DOHH2 (cell line): Measurements from ENCODE around the gene CHST5.

ENCODE experiments used
- H3F3A ChIP-seq: fragments of 200-600 bp; sonication (generic), shearing (Covaris generic); 2 replicates; pipeline ENCODE4 v1.6.0; 2016; ENCODE audit warnings: antibody characterized with exemption, mild to moderate bottlenecking; ENCODE audit not compliant: control insufficient read depth, insufficient read depth
- H3K27ac ChIP-seq: fragments of 200-600 bp; sonication (generic); 2 replicates; pipeline ENCODE4 v1.5.1; 2014; ENCODE audit warnings: low read depth, mild to moderate bottlenecking, low read length, moderate library complexity
- H3K27me3 ChIP-seq: fragments of 200-600 bp; sonication (generic); 2 replicates; pipeline ENCODE4 v1.6.1; 2014; ENCODE audit warnings: mild to moderate bottlenecking, low read length, mixed read lengths; ENCODE audit not compliant: control insufficient read depth
- H3K36me3 ChIP-seq: fragments of 200-600 bp; sonication (generic); 2 replicates; pipeline ENCODE4 v1.6.1; 2014; ENCODE audit warnings: mild to moderate bottlenecking, low read length, moderate library complexity, mixed read lengths; ENCODE audit not compliant: control insufficient read depth
- H3K4me1 ChIP-seq: fragments of 200-600 bp; sonication (generic); 2 replicates; pipeline ENCODE4 v1.6.1; 2014; ENCODE audit warnings: mild to moderate bottlenecking, low read length, mixed read lengths; ENCODE audit not compliant: control insufficient read depth
- H3K4me2 ChIP-seq: fragments of 200-600 bp; sonication (generic); 2 replicates; pipeline ENCODE4 v1.6.0; 2014; ENCODE audit warnings: mild to moderate bottlenecking, low read length, moderate library complexity
- H3K4me3 ChIP-seq: fragments of 200-600 bp; sonication (generic); 2 replicates; pipeline ENCODE4 v1.5.1; 2014; ENCODE audit warnings: mild to moderate bottlenecking, low read length, mixed read lengths
- H3K79me2 ChIP-seq: fragments of 200-600 bp; sonication (generic); 2 replicates; pipeline ENCODE4 v1.6.1; 2014; ENCODE audit warnings: mild to moderate bottlenecking, low read length, mixed read lengths; ENCODE audit not compliant: control insufficient read depth
- H3K9me2 ChIP-seq: fragments of 200-600 bp; sonication (generic); replicated peaks from 2 replicates; pipeline ENCODE4 v1.6.1; 2014; ENCODE audit warnings: mild to moderate bottlenecking, low read length, mixed read lengths; ENCODE audit not compliant: control insufficient read depth
- H3K9me3 ChIP-seq: fragments of 200-600 bp; sonication (generic); 2 replicates; pipeline ENCODE4 v1.6.1; 2014; ENCODE audit warnings: antibody characterized with exemption, low read length, mixed read lengths; ENCODE audit not compliant: control insufficient read depth, insufficient read depth
- H4K20me1 ChIP-seq: fragments of 200-600 bp; sonication (generic); 2 replicates; pipeline ENCODE4 v1.6.0; 2014; ENCODE audit warnings: low read depth, mild to moderate bottlenecking, antibody characterized with exemption, low read length, moderate library complexity; ENCODE audit not compliant: control insufficient read depth, insufficient read depth
- EZH2phosphoT487 ChIP-seq: fragments of 200-600 bp; sonication (generic); IDR thresholded peaks from 2 replicates; pipeline ENCODE4 v1.6.1; 2017; ENCODE audit warnings: borderline replicate concordance, mild to moderate bottlenecking, antibody characterized with exemption, low read length, moderate library complexity, mixed read lengths
- TF ChIP-seq, protein P1 (sequence below): fragments of 200-600 bp; sonication (generic); IDR thresholded peaks from one replicate; pipeline ENCODE4 v1.5.1; 2014; ENCODE audit warnings: antibody characterized with exemption, mild to moderate bottlenecking, low read depth, low read length; ENCODE audit not compliant: poor library complexity, severe bottlenecking

CHST5 gene

DNA sequence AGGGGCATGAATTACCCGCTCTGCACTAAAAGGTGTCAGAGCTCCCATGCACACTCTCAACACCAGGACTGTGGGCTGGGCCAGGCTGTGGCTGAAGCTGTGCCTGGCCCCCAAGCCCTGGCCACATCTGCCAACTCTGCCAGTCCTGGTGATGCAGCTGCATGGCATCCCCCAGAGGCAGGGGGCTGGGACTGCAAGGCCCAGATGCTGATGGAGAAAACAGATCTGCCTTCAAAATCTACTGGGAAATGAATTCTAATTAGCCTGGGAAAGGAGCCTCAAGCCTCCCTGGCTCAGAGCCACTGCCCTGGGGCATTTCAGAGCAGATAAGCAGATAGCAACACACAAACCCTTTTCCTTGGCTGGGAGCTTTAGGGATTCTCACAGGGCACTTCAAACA is 44.0 kb downstream of the CHST5 start:
- Histone ChIP-seq H3F3A (0 out of 2 replicates have a peak, but pooled peaks cover 3% of the 10 kb centered on the region), H3K9me2 (no peaks in the 10 kb centered on the region), H3K36me3 (no peaks in the 10 kb centered on the region), H3K4me2 (no peak overlapping the region), H3K4me3 (no peak overlapping the region), H3K79me2 (no peaks in the 10 kb centered on the region), H4K20me1 (no peaks in the 10 kb centered on the region), H3K27ac (no peak overlapping the region), H3K9me3 (no peaks in the 10 kb centered on the region), H3K4me1 (peaks cover 3% of the 10 kb centered on the region; the same call in 1 of the 2 replicates), H3K27me3 (peaks cover 5% of the 10 kb centered on the region; the same call in 1 of the 2 replicates)
- TF ChIP-seq, protein P1, sequence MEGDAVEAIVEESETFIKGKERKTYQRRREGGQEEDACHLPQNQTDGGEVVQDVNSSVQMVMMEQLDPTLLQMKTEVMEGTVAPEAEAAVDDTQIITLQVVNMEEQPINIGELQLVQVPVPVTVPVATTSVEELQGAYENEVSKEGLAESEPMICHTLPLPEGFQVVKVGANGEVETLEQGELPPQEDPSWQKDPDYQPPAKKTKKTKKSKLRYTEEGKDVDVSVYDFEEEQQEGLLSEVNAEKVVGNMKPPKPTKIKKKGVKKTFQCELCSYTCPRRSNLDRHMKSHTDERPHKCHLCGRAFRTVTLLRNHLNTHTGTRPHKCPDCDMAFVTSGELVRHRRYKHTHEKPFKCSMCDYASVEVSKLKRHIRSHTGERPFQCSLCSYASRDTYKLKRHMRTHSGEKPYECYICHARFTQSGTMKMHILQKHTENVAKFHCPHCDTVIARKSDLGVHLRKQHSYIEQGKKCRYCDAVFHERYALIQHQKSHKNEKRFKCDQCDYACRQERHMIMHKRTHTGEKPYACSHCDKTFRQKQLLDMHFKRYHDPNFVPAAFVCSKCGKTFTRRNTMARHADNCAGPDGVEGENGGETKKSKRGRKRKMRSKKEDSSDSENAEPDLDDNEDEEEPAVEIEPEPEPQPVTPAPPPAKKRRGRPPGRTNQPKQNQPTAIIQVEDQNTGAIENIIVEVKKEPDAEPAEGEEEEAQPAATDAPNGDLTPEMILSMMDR, result peak; percentile 14
- TF ChIP-seq EZH2phosphoT487, result no peak

DNA sequence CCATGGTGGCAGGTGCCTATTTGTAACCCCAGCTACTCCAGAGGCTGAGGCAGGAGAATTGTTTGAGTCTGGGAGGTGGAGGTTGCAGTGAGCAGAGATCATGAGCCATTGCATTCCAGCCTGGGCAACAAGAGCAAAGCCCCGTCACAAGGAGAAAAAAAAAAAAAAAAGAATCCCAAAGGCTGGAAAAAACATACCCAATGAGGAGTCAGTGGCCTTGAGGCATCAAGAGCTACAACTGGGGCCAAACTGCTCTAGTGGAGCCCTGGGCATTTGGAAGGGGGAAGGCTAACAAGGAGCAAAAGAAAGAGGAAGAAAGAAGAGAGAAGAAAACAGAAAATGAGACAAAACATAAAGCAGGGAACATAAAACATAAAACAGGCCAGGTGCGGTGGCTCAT is 47.6 kb downstream of the CHST5 start:
- Histone ChIP-seq H3K27ac (no peak overlapping the region), H3K9me3 (no peaks in the 10 kb centered on the region), H3K36me3 (no peaks in the 10 kb centered on the region), H3K4me1 (peaks cover 19% of the 10 kb centered on the region), H3K4me2 (no peak overlapping the region), H3K79me2 (no peaks in the 10 kb centered on the region), H3F3A (0 out of 2 replicates have a peak, but pooled peaks cover 3% of the 10 kb centered on the region), H3K4me3 (no peak overlapping the region), H4K20me1 (no peaks in the 10 kb centered on the region), H3K27me3 (no peaks in the 10 kb centered on the region; the same call in 1 of the 2 replicates), H3K9me2 (no peaks in the 10 kb centered on the region)
- no peak for TF ChIP-seq EZH2phosphoT487
- TF ChIP-seq, protein P1, result no peak

DNA sequence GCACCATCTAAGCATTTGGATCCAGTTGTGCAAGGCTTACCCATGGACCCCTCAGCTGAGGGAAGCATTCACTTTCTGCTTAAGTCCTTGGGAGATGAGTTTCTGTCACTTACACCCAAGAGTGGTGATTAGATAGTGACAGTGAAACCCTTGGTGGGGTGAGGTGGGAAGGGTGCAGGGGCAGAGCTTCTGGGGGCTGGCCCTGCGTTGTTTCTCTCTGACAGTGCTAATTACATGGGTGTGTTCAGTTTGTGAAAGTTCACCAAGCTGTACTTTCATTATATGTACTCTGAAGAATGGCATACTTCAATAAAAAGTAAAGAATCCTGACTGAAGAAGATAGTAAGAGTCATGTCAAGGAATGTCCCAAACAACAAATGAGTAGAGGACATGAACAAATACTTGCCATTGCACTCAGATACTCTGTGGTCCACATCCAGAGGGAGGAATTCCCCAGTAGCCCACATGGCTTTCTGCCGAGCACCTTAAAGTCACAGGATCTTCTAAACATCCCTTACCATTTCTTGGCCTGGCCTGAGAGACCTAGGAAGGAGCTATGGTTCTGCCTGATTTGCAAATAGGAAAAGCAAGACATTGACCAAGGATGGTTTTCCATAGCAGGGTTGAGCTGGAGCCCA is 49.1 kb downstream of the CHST5 start:
- peaks cover 19% of the 10 kb centered on the region for H3K4me1 ChIP-seq
- H3K36me3 ChIP-seq, result no peaks in the 10 kb centered on the region
- no peak for TF ChIP-seq EZH2phosphoT487
- TF ChIP-seq, protein P1, result no peak
- no peak overlapping the region for H3K27ac ChIP-seq
- H3K4me2 ChIP-seq, result no peak overlapping the region
- no peaks in the 10 kb centered on the region for H3K79me2 ChIP-seq
- no peaks in the 10 kb centered on the region for H4K20me1 ChIP-seq
- no peaks in the 10 kb centered on the region for H3K9me3 ChIP-seq
- H3K9me2 ChIP-seq, result no peaks in the 10 kb centered on the region
- 0 out of 2 replicates have a peak, but pooled peaks cover 3% of the 10 kb centered on the region for H3F3A ChIP-seq
- H3K4me3 ChIP-seq, result no peak overlapping the region
- H3K27me3 ChIP-seq, result no peaks in the 10 kb centered on the region; the same call in 1 of the 2 replicates
